Omental fat pad (tissue), 4 donors: Measurements from ENCODE around the gene CTAG1A. TPM values are rescaled to one million over a fixed set of nuclear protein-coding genes. Genes with fewer than 3 reads are reported as not detected.
A peak's percentile ranks its signal among the peaks of the same experiment; 100 is the strongest.

Source experiments
- ATAC-seq: fragments of 150-250 bp; one replicate; pipeline ENCODE4 v1.9.1; 2016; ENCODE audit warnings: mild to moderate bottlenecking, moderate library complexity; ENCODE audit not compliant: low FRiP score
- DNase-seq: peaks from one replicate; pipeline ENCODE4 v3.0.0-alpha.2; 2019; ENCODE audit warnings: low spot score
- CTCF ChIP-seq, 3 donors: fragments of 450-650 bp; IDR thresholded peaks; one replicate each; pipeline ENCODE4 v1.5.1; 2016 to 2017; ENCODE audit warnings: antibody characterized with exemption in 3 of 3, mild to moderate bottlenecking in 3 of 3, moderate library complexity in 2 of 3
- total RNA-seq, 4 donors: library from RNA; depleted of rRNA; stranded (reverse); fragments of >200 nt; gene quantifications; one replicate each; pipeline ENCODE4 v1.1.0, GENCODE V29; 2016

The CTAG1A gene
- total RNA-seq, 4 donors from 2014 or later, result not detected

- peak; percentile 55 for ATAC-seq
- no peak for DNase-seq
- no peak for TF ChIP-seq CTCF (IDR thresholded peaks at IDR 0.05)
Measured at GRCh38 chrX:154596290-154596929, 11.5 kb downstream of the CTAG1A start.

- DNase-seq, result no peak
- TF ChIP-seq CTCF (IDR thresholded peaks at IDR 0.05), result no peak
- ATAC-seq, result no peak
Measured at GRCh38 chrX:154597221-154597620, 12.3 kb downstream of the CTAG1A start.

GRCh38 chrX:154598656-154599055, 13.7 kb downstream of the CTAG1A start:
- DNase-seq (no peak), ATAC-seq (no peak)
- no peak for TF ChIP-seq CTCF (IDR thresholded peaks at IDR 0.05)

- no peak for DNase-seq
- no peak for TF ChIP-seq CTCF (IDR thresholded peaks at IDR 0.05)
- ATAC-seq, result no peak
Measured at GRCh38 chrX:154599531-154599930, 14.6 kb downstream of the CTAG1A start.

GRCh38 chrX:154600759-154601374, 15.9 kb downstream of the CTAG1A start:
- ATAC-seq (no peak), DNase-seq (no peak)
- TF ChIP-seq CTCF (IDR thresholded peaks at IDR 0.05), result no peak

GRCh38 chrX:154602226-154602625, 17.3 kb downstream of the CTAG1A start:
- ATAC-seq, result no peak
- TF ChIP-seq CTCF (IDR thresholded peaks at IDR 0.05), result no peak
- no peak for DNase-seq
